Activated CD8-positive, alpha-beta memory T cell treated with anti-CD3 and anti-CD28 coated beads, Interleukin-2, amount 50 U/mL, for 24 hours (primary cell): Measurements from ENCODE around the gene TSPAN3.

Source experiments
- DNase-seq: peaks from one replicate; pipeline ENCODE4 v3.0.0-alpha.2; 2020; ENCODE audit errors: extremely low read depth

TSPAN3 gene

DNA sequence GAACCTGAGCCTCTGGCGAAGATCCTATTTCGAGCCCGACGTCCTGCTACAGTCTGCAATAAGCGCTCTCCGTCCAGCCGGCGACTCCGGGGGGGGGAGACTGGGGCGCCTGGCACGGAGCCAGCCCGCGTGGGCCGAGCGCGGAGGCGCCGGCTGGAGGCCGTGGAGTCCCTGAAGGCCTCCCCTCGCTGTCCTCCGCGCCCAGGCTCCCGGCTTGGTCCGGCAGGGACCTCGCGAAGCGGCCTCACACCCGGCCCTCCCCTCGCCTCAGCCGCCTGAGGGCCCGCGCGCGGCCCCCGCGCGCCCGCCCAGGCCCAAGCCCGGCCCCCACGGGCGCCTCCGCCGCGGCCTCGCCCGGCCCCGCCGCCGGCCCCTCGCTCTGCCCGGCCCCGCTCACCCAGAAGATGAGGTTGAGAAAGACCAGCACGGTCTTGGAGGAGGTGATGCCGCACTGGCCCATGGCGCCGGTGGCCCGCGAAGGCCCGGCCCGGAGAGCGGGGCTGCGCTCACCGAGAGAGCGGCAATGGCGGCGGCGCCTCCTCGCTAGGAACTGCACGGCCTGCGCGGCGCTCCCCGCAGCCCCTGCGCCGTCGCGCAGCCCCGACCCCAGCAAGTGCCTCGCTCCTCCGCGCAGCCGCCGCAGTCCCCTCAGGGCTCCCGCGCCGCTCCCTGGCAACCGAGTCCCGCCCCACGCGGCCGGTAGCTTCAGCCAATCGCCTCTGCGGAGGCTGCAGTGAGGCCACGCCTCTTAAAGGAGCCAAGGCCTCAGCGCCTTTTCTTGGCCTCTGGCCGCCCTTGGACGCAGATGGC lies at the start of gene TSPAN3:
TSPAN3 (minus strand) TSS at position 615 of the 810 bp plus-strand sequence; CDS start at position 460, 155 bp downstream.
- peak; percentile 74 for DNase-seq

DNA sequence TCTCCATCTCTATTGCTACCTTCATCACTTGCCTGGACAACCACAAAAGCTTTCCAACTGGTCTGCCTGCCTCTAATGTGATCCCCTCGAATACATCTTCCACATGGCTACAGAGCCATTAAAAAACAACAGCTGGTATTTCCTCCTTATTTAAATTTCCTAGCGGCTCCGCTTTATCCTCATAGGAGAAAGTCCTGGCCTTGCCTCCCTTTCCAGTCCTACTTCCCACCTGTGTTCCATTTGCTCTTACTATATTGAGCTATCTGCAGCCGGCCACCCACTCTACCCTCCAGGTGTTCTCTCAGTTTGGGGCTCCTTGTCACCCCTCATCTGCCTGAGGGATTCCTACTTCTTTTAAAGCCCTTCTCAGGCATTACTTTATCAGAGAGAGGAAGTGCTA lies 49.7 kb upstream of the TSPAN3 start:
- no peak for DNase-seq

DNA sequence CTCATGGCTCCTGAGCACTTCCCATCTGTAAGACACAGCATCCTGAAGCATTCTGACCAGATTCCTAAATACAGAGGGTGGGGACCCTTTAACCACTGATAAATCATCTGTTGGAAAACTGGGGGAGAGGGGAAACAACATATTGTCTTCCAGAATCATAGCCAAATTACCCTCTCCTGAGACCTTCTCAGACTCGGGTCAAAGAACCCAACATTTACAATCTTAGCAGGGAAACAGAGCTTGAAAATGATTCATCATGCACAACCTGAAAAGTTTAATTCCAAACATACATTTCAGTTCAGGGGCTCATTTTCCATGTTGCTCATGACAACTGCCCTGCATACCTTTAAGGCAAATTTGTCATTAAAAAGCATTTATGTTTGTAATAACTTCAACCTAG lies 48.5 kb upstream of the TSPAN3 start:
- no peak for DNase-seq

DNA sequence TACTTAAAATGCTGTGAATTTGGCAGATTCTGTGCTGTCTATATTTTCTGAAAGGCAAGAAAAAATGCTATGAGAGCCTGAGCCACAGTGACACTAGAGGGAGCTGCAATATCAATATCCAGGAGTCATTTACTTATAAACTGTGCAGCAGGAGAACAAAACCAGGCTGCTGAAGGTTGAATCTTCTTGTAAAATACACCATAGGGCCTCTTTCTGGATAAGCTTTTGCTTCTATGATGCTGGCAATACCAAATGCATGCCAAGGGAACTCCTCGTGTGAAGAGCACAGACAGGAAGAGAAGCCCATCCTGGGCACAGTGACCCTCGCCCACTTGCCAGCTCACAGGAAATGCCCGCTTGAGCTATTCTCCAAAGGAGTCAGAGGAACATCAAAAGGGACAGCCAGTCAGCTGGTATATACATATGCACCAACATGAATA lies 48.0 kb upstream of the TSPAN3 start:
- DNase-seq: no peak

DNA sequence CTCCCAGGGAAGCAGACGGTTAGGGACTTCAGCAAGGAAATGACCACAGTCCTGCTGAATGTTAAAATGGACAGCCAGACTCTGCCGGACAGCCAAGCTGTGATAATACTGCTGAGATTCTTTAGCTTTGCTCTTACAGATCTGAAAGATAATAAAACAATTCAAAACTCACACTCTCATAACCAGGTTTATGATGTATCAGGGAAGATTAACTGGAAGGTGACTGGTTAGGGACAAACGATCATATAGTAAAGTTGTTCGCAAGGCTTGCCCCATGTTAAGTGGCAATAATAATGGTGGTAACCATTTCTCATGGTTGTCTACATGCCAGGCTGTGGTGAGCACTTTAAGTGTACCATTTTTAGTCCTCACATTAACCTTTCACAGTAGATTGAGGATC lies 44.3 kb upstream of the TSPAN3 start:
- no peak for DNase-seq

DNA sequence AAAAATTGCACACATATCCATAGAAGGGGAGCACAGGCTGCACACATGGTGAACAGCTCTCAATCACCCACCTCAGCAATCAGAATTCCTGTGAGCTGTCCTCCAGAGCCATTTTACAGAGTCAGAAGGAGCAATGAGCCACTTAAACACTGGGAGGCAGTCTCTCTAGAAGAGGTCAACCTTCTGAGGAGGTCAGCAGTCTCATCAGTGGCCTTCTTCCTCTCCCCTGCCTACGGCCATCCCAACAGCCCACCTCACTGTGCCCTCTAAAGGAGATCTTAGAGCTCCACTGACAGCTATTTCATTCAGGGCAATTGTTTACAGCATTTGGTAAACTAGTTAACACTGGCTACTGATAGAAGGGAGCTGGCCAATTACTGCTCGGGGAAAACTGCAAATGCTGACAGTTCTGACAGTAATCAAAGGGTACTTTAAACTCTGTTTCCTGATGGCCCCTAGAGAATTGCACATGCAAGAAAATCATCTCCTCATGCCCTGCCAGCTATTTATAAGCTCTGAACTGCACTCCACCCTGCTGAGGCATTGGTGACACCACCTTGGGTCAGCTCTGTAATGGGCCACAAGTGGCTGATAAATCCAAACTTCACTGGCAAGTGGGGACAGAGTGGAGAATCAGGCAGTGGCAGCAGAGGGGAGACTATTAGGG lies 42.1 kb upstream of the TSPAN3 start:
- no peak for DNase-seq

DNA sequence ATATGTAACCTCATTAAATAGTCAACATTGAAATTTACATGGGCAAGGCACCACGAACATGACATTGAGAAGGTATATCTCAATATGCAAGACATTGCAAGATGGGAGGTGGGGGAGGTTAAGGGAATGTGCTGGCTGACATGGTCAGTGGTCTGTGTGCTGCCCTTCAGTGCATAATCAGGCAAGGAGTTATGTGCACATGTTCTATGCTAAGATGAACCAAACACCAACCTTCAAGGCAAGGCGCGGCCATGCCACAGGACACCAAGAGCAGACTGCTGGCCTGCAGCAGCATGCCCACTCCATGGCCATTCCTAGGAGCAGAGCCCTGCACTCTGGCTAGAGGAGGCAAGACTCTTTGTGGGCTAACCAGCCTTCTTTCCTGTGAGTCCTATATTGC lies 40.9 kb upstream of the TSPAN3 start:
- DNase-seq: no peak

DNA sequence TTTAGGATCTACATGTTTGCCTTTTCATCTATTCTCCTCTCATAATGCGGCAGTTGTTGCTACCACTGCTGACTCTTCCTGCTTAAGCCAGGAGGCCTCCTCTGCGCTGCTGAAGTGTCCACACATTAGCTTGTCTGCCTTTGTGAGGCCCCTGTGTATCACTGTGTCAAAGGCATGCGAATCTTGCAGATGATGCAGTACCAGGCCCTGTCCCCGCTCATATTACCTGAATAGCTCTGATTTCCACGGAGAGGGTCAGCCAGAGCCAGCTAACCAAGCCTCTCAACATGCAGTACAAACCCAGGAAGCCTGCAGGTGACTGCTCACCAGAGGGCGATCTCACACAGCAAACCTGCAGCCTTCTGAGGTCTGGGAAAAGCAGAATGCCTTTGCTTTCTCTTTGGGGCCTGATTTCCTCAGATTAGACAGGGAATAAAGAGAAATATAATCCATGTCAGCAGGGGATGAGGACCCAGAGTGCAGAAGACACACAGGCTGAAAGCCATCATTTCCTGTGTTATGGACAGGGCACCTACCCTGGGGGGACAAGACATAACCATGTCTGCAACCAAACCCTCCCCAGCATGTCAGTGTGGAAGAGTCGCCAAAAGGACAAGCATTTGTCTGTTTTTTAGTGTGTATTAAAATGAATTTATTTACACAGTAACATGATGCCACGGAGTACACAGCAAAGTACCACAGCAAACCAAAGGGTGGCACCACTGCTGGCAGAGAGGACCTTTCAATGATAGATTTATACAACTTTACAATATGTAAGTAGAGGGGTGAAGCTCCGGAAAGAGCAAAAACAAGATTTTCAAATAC lies 36.8 kb upstream of the TSPAN3 start:
- DNase-seq: no peak

DNA sequence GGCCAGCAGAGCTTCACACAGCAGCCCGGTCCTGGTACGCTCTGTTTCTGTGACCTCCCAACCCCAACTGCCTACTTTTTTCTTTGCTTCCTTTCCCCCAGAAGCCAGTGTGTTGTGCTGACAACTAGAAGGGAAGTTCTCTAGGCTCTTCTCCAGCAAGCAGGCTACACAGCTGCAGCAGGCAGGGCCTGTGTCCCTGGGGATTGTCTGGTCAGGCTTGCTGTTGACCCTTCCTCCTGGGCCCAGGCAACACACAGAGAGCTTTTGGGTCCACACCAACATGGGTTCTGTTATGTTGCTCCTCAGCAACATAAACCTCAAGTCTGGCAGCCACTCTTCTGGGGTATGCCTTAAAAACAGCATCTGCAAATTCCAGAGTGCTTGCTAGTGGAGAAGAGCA lies 36.2 kb upstream of the TSPAN3 start:
- no peak for DNase-seq

DNA sequence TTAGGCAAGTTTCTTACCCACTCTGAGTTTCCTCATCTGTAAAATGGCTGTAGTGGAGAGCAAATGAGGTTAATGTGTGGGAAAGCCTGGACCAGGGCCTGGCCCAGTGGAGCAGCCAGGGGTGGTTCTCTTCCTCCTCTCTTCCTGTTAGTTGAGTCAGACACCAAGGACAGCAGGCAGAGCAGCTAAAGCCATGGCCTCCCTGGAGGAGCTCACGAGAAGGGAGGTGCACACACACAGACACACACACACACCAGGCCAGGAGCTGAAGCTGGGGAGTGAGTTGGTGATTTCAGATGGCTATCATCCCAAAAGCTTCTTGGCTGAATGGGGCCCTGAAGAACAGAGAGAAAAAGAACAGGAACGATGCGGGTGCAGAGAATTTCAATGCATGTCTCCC lies 33.2 kb upstream of the TSPAN3 start:
- DNase-seq: no peak

DNA sequence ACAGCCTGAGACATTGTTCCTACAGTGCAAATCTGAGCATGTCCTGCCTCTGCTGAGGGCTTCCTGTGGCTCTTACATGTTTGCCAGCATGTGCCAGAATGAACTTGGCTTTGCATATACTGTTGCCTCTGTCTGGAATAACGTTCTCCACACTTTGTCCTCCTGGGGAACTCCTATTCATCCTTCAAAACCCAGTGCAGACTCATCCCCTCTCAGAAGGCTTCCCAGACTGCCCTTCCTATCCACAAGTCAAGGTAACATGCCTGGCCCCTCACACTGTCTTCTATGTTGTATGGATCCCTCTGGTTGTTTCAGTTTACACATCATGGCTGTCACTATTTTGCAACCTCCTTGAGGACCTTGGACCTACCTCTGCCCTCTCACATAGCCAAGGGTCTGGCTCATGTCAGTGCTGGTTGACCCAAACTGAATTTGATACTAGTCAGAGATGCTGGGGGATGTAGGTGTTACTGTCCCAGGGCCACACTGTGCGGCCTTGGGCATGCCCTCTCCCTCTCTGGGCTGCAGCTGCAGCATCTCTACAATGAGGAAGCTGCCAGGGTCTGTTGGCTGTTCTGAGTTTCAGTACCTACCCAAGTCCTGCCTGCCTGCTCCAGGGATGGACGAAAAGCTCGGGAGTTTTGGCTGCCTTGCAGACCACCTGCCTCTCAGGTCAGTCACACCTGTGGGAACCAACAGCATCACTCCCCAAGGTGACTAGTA lies 29.0 kb upstream of the TSPAN3 start:
- DNase-seq: no peak

DNA sequence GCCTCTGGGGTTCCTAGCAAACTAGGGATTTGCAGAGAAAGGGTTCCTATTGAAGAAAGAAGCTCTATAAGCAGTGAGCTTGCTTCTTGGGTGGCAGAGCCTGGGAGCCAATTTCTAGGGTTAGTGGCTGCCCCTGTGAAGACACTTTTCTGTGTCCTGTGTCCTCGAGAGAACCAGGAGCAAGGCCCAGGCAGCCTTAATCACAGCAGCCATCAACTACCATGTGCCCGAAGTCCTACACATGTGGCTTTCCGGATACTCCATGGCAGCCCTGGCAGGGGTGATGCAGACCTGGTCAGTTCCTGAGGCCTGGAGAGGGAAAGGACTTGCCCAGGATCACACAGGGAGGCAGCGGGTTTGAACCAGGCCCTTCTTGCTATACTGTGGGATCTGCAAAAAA lies 27.7 kb upstream of the TSPAN3 start:
- DNase-seq: no peak

DNA sequence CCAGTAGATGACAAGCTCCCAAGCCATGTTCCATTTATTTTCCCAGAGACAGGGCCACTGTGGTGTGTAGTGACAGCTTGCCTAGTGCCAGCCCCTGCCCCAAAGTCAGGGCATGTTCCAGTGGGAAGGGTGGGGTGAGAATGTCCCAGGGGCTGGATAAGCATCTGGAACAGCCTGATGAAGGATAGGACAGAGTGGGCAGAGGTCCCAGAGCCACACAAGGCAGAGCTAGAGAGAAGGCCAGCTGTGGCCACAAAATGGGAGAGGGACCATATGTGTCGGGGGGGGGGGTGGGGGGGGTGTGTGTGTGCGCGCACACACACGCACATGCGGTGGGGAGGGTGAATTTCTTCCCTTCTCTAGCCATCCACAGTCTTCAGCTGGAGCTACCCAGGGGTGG lies 27.0 kb upstream of the TSPAN3 start:
- DNase-seq: no peak

DNA sequence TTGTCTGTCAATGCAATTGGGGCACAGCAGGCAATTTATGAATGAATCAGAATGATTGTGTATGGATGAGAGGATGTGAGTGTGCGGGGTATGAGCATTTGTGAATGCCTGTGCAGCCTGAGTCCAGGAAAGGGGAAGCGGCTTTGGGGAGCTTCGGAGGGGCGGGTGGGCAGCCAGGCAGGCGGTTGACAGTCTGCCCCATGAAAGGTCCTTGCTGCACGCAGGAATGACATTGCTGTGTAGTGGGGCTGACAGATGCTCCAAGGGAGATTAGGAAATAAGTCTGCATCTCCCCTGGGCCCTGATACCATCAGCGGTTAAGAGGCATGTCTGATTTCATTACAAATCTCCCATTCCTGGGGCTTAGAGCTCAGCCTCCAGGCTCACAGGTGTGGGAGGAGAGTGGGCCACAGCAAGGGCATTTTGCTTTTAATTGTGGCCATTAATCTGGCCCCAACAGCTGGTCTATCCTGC lies 26.4 kb upstream of the TSPAN3 start:
- no peak for DNase-seq

DNA sequence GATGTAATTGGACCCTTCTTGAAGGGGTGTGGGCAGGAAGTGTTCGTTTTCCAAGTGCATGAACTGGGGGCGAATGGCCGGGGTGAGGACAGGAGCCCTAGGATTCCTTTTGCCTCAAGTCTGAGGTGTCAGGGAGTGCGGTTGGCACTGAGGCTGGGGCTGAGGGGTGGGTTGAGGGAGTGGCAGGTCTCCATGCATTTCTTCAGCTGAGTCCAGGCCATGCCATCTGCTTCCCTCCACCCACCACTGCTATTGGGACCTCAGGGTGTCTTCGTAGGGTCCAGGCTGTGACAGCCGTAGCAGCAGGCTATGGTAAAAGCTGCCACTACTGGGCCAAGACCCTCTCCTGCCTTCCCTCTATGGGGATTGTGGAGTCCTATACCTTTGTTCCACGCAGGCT lies 25.6 kb upstream of the TSPAN3 start:
- no peak for DNase-seq

DNA sequence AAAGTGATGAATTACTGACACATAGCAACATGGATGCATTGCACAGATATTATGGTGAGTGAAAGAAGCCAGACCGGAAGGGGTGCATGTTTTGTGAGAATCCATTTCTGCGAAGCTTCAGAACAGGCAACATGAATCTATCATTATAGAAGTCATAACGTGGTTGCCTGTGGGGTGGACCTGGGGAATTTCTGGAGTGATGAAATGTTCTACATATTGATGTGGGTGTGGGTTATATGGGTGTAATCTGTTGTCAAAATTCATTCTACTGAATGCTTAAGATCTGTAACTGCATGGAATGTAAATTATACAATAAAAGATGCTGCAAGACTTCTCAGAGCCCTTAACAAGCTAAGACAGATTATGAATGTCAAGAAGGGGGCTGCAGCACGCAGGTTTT lies 25.2 kb upstream of the TSPAN3 start:
- DNase-seq: no peak

DNA sequence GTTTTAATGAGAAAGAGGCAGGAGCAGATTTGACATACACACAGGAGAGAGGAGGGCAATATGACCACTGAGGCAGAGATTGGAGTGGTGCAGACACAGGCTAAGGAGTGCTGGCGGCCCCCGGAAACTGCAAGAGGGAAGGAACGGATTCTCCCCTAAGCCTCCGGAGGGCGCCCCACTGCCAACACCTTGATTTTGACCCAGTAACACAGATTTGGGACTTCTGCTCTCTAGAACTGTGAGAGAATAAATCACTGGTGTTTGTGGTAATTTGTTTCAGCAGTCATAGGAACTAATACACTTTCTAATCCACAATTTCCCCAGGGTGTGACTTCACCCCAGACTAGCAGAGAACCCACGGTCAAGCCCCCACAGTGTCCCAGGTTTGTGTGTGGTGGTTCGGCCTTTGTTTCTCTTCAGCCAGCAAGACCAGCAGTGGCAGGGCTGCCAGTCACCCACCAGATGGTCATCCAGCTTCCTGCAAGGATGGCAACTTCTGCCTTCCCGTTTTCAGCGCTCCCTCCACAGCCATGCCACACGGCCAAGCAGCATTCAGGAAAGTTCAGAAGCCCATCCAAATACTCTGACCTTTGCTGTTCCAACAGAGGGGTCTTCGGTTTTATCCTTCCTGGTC lies 23.6 kb upstream of the TSPAN3 start:
- DNase-seq: no peak

DNA sequence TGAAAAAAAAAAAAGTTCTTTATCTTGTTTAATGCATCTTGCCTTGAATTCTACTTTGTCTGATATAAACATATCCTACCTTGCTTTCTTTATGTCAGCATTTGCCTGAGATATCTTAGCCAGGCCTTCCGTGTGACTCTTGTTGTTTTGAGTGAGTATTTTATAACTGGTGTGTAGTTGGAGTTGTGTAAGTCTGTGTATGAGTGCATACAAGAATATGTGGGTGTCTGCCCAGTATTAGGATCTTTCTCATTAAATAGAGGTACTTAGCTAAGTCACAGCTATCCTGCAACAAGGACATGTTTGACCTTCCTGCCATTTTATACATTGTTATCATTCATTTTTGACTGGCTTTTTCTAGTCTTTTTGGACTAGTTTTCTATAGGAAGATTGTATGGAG lies 22.5 kb upstream of the TSPAN3 start:
- DNase-seq: no peak

DNA sequence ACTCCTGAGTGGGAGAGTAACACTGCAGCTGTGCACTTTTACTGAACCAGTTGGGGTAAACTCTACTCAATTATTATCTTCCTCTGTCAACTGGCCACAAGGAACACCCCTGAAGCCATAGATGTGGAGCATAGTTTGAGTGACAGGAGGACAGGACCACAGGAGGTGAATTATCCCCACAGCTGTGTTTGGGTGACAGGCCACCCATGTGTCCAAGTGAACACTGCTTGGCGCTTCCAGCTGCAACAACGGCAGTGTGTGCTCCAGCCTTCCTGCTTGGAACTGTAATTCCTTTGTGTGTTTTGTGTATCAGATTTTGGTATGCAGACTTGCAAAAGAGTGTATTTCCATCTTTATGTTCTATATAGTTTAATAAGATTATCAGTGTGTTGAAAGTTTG lies 20.2 kb upstream of the TSPAN3 start:
- DNase-seq: no peak

DNA sequence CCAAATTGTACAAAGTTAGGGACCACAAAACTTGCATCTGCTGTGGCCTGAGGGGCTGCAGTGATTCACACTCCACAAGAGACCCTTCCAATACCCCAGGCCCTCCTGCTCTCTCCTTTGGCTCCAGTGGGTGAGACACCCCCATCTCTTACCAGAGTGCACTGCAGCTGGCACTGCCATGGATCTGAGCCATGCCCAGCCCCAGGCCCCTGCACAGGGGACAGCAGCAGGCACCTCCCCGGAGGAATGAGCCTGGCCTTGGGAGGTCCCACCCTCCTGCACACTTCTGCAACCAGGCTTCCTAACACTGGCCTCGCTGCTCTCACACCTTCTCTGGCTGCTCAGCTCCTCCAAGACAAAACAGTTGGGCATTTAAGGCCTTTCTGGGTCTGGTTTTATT lies 16.3 kb upstream of the TSPAN3 start:
- no peak for DNase-seq

DNA sequence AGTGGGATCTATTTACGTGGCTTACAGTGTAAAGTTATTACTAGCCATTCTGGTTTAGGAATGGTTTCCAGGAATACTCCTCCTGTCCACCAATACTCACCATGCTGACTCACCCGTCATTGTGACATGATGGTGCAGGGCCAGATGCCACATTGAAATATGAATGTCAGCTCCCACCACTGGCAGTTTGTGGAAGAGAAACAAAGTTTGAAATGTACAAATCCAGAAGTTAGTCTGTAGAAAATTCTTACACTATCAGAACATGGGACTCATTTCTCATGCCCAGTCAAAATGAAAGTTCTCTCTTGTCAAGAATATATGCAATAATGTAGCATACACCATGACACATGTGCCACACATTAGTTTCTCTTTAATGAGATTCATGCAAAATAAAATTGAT lies 14.4 kb upstream of the TSPAN3 start:
- DNase-seq: no peak
